Measurements from ENCODE around the gene ARG2. TPM values are rescaled to one million over a fixed set of nuclear protein-coding genes. Genes with fewer than 3 reads are reported as not detected.

Gene ARG2
- total RNA-seq, 1 experiment from 2014 or later, result 35.2 TPM

DNA sequence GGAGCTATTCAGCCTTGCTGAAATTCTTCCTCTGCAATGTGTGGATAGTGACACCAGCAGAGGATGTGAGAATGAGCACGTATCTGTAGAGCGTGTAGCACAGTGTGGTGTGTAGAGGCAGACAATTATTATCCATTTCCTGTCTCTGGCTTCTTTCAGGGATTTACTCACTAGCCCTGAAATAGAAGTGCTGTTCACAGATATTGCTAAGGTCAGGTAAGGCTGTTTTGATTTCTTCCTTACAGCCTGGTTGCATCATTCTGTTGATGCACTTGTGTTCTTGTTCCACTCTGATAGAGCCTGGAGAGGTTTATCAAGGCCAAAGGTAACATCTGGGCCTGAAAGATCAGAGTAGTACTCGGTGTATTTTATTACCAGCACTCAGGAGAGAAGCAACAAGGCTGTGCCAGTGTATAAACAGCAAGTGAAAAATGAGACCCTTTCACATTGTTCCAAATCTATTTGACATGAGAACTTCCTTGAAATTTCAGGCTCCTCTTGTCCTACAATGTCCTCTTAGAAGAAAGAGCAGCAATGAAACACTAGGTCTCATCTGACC lies 16.7 kb downstream of the ARG2 start:
- Histone ChIP-seq H2AFZ (ENCODE audit: low read length) (no peak overlapping the region), H3K27me3 (ENCODE audit: insufficient read depth, low read length) (no peaks in the 10 kb centered on the region), H2BK5ac (ENCODE audit: insufficient read length, low read length) (no peak overlapping the region), H3K4ac (ENCODE audit: low read depth, low read length) (no peak overlapping the region), H3K56ac (ENCODE audit: insufficient read length, low read depth, low read length) (no peak overlapping the region), H4K8ac (replicated peaks; ENCODE audit: insufficient read length, low read depth, low read length) (no peak overlapping the region), H2BK12ac (ENCODE audit: insufficient read length, low read depth, low read length) (no peak overlapping the region), H3K14ac (ENCODE audit: insufficient read depth, low read length) (no peak overlapping the region), H2BK20ac (ENCODE audit: low read depth, low read length, poor library complexity, severe bottlenecking) (no peak overlapping the region), H3K9me3 (ENCODE audit: control insufficient read depth, low read depth, low read length) (no peaks in the 10 kb centered on the region), H3K23me2 (ENCODE audit: insufficient read length, low read depth, low read length, poor library complexity, severe bottlenecking) (no peaks in the 10 kb centered on the region), H3K9ac (ENCODE audit: extremely low read depth, insufficient read length, low read length) (no peak overlapping the region), H2AK5ac (ENCODE audit: insufficient read length, low read length) (no peak overlapping the region), H3K23ac (ENCODE audit: insufficient read length, low read depth, low read length) (no peak overlapping the region), H3K18ac (ENCODE audit: insufficient read length, low read depth, low read length) (no peak overlapping the region), H2BK120ac (ENCODE audit: low read depth, low read length, poor library complexity, severe bottlenecking) (no peak overlapping the region), H4K20me1 (ENCODE audit: control insufficient read depth, insufficient read depth, insufficient read length) (no peaks in the 10 kb centered on the region), H2BK15ac (ENCODE audit: low read depth, low read length) (no peak overlapping the region), H4K5ac (ENCODE audit: insufficient read length, low read depth, low read length) (no peak overlapping the region), H3K79me2 (ENCODE audit: insufficient read depth, low read length) (no peaks in the 10 kb centered on the region), H3K79me1 (ENCODE audit: insufficient read depth, low read depth, low read length, poor library complexity, severe bottlenecking) (no peaks in the 10 kb centered on the region), H3K4me2 (ENCODE audit: insufficient read depth, insufficient read length, low read length) (no peak overlapping the region), H3K27ac (ENCODE audit: insufficient read length, low read depth, low read length) (no peak overlapping the region), H3T11ph (ENCODE audit: low read length) (no peak overlapping the region), H3K4me1 (ENCODE audit: insufficient read depth, low read length) (no peaks in the 10 kb centered on the region), H4K91ac (ENCODE audit: insufficient read length, low read depth, low read length) (no peak overlapping the region)
- no CpG with 5 or more reads among the region's 3 CpGs for WGBS (ENCODE audit: extremely low coverage, insufficient read length, low lambda C conversion rate)
- Mint-ChIP-seq H3K9me3 (no peaks in the 10 kb centered on the region), H3K36me3 (ENCODE audit: insufficient read depth in 1 of 3, low read depth in 3 of 3) (peaks cover 5 to 7% (median 6%) of the 10 kb centered on the region in 3 experiments; a peak in 5 of 7 replicates), H3K27ac (no peak overlapping the region), H3K4me3 (no peak overlapping the region), H3K27me3 (ENCODE audit: low read depth) (no peaks in the 10 kb centered on the region), H3K4me1 (no peaks in the 10 kb centered on the region)
- TF ChIP-seq, protein P1, sequence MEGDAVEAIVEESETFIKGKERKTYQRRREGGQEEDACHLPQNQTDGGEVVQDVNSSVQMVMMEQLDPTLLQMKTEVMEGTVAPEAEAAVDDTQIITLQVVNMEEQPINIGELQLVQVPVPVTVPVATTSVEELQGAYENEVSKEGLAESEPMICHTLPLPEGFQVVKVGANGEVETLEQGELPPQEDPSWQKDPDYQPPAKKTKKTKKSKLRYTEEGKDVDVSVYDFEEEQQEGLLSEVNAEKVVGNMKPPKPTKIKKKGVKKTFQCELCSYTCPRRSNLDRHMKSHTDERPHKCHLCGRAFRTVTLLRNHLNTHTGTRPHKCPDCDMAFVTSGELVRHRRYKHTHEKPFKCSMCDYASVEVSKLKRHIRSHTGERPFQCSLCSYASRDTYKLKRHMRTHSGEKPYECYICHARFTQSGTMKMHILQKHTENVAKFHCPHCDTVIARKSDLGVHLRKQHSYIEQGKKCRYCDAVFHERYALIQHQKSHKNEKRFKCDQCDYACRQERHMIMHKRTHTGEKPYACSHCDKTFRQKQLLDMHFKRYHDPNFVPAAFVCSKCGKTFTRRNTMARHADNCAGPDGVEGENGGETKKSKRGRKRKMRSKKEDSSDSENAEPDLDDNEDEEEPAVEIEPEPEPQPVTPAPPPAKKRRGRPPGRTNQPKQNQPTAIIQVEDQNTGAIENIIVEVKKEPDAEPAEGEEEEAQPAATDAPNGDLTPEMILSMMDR (conservative IDR thresholded peaks at IDR 0.05), result no peak
- no peak for DNase-seq
